ENCODE measurements around the gene REX1BD. TPM values are rescaled to one million over a fixed set of nuclear protein-coding genes. Genes with fewer than 3 reads are reported as not detected.

Gene REX1BD
- total RNA-seq, 1 donor from 2014 or later, result 54.3 TPM

- no peak overlapping the region for H3K27ac Mint-ChIP-seq (ENCODE audit: unreplicated experiment)
- DNase-seq, result no peak
- no peak for TF ChIP-seq CTCF (IDR thresholded peaks at IDR 0.05; ENCODE audit: partially characterized antibody, unreplicated experiment)
- H3K27me3 Mint-ChIP-seq (ENCODE audit: unreplicated experiment), result peaks cover 34% of the 10 kb centered on the region
- peak overlapping the region; percentile 84 for H3K4me3 Mint-ChIP-seq (ENCODE audit: unreplicated experiment)
- peaks cover 10% of the 10 kb centered on the region for H3K4me1 Mint-ChIP-seq (ENCODE audit: low read depth, unreplicated experiment)
- peaks cover 3% of the 10 kb centered on the region for H3K9me3 Mint-ChIP-seq (ENCODE audit: unreplicated experiment)
- peaks cover 4% of the 10 kb centered on the region for H3K36me3 Mint-ChIP-seq (ENCODE audit: unreplicated experiment)
Observed at GRCh38 chr19:18611327-18612050, 22.9 kb downstream of the REX1BD start.

GRCh38 chr19:18612051-18612771 lies 23.6 kb downstream of the REX1BD start:
- Mint-ChIP-seq H3K36me3 (ENCODE audit: unreplicated experiment) (peaks cover 4% of the 10 kb centered on the region), H3K27me3 (ENCODE audit: unreplicated experiment) (peaks cover 34% of the 10 kb centered on the region), H3K4me1 (ENCODE audit: low read depth, unreplicated experiment) (peaks cover 10% of the 10 kb centered on the region), H3K4me3 (ENCODE audit: unreplicated experiment) (peak overlapping the region; percentile 84), H3K27ac (ENCODE audit: unreplicated experiment) (peak overlapping the region; percentile 48), H3K9me3 (ENCODE audit: unreplicated experiment) (peaks cover 3% of the 10 kb centered on the region)
- TF ChIP-seq CTCF (IDR thresholded peaks at IDR 0.05; ENCODE audit: partially characterized antibody, unreplicated experiment), result no peak
- no peak for DNase-seq

- Mint-ChIP-seq H3K27ac (ENCODE audit: unreplicated experiment) (peak within 1 kb of the TSS; percentile 48), H3K9me3 (ENCODE audit: unreplicated experiment) (peaks cover 4% of the 10 kb centered on the region), H3K4me3 (ENCODE audit: unreplicated experiment) (peak within 1 kb of the TSS; percentile 86), H3K4me1 (ENCODE audit: low read depth, unreplicated experiment) (peaks cover 10% of the 10 kb centered on the region), H3K27me3 (ENCODE audit: unreplicated experiment) (peaks cover 34% of the 10 kb centered on the region), H3K36me3 (ENCODE audit: unreplicated experiment) (peaks cover 11% of the 10 kb centered on the region)
- DNase-seq, result peak; percentile 82
- no peak for TF ChIP-seq CTCF (IDR thresholded peaks at IDR 0.05; ENCODE audit: partially characterized antibody, unreplicated experiment)
Observed at GRCh38 chr19:18612772-18613588, 24.4 kb downstream of the REX1BD start, which contains the start of gene TMEM59L. Gene TMEM59L (plus strand): TSS chr19:18612870. CDS start chr19:18612959, 89 bp downstream.

GRCh38 chr19:18613589-18614234 lies 25.1 kb downstream of the REX1BD start:
- no peak overlapping the region for H3K27ac Mint-ChIP-seq (ENCODE audit: unreplicated experiment)

More at GRCh38 chr19:18613589-18614234, 25.1 kb downstream of the REX1BD start:
- TF ChIP-seq CTCF (IDR thresholded peaks at IDR 0.05; ENCODE audit: partially characterized antibody, unreplicated experiment), result no peak
- H3K4me1 Mint-ChIP-seq (ENCODE audit: low read depth, unreplicated experiment), result peaks cover 7% of the 10 kb centered on the region
- peaks cover 3% of the 10 kb centered on the region for H3K9me3 Mint-ChIP-seq (ENCODE audit: unreplicated experiment)
- peaks cover 29% of the 10 kb centered on the region for H3K27me3 Mint-ChIP-seq (ENCODE audit: unreplicated experiment)
- peak overlapping the region; percentile 86 for H3K4me3 Mint-ChIP-seq (ENCODE audit: unreplicated experiment)
- H3K36me3 Mint-ChIP-seq (ENCODE audit: unreplicated experiment), result peaks cover 12% of the 10 kb centered on the region
- DNase-seq, result peak; percentile 66

Data from glutamatergic neuron (in vitro differentiated cells).